HG02623 (cell line): ENCODE measurements around the gene MARCHF9.

Source experiments
- ATAC-seq: cut with Tn5 transposase; IDR thresholded peaks from one replicate; pipeline ENCODE4 v1.9.1; 2021; ENCODE audit warnings: moderate library complexity; ENCODE audit not compliant: unreplicated experiment

Gene MARCHF9

DNA sequence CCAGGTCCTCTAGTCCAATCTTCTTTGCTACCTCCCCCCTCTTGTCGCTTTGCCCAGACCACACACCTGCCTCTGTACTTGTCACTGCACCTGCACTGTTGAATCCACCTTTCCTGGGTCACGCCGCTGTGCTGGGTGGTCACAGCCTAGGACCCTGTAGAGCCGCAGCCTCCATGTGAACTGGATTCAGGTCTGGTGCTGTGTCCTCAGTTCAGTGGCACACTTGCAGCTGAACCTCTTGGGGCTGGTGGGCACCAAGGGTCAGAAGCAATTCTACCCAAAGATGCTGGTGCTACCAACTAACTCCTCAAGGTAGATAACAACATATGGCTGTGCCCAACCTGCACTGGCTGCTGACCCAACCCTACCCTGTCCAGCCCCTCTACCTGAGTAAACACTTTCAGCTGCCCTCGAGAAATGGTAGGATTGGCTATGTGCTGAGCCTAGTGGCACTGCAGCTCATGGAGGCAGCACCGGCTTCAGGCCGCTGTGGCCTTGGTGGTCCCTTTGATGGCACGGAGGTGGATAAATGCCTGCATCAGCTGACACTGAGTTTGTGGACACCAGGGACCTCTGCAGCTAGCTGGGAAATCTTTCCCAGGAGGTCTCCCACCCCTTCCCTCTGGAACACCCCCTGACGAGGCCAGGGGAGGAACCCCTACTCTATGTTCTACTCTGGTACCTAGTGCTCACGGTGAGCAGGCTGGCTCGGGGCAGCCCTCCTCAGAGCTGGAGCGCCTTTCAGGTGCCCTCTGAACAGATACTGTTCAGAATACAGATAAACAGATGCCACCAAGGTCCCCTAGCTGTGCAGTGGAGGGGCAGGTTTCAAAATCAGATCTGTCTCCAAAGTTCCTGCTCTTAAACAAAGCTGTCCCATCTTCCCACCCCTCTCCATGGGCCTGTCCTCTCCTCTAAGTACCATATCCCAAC, 30.6 kb upstream of the MARCHF9 start:
- no peak for ATAC-seq

DNA sequence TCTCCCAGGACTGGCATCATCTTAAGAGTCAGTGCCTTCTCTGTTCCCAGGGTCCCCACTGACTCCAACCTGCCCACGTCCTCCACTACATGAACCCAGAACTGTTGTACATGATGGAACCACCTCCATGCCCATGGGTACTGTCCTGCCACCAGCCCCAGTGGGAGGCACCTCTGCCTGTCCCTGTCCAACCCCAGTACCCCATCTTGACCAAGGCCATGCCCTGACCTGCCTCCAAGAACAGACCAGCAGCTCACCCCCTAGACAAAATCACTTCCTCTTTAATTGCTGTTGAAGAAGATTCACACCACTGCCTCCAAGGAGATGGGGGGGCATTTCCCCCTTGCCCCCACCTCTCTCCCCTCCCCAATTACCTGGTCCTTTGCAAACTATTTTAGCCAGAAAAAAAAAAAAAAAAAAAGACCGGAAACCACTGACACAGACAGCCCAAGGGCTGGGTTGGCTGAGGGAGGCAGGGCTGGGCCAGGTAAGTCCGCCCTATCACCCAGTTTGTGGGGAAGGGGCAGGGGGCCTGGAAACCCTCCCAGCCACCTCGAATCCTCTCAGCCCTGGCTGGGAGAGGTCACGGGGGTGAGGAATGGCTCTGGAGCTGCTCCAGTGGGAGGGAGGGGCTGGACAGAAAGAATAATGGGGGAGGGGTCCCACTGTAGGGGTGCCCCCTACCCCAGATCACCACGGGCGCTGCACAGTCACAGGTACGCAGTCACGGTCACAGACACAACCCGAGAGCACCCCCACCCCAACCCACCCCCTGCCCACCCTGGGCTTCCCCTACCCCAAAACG, 29.8 kb upstream of the MARCHF9 start:
- no peak for ATAC-seq

- ATAC-seq = no peak
These were observed 29.1 kb upstream of the MARCHF9 start for GRCh38 chr12:57725851-57726150.

DNA sequence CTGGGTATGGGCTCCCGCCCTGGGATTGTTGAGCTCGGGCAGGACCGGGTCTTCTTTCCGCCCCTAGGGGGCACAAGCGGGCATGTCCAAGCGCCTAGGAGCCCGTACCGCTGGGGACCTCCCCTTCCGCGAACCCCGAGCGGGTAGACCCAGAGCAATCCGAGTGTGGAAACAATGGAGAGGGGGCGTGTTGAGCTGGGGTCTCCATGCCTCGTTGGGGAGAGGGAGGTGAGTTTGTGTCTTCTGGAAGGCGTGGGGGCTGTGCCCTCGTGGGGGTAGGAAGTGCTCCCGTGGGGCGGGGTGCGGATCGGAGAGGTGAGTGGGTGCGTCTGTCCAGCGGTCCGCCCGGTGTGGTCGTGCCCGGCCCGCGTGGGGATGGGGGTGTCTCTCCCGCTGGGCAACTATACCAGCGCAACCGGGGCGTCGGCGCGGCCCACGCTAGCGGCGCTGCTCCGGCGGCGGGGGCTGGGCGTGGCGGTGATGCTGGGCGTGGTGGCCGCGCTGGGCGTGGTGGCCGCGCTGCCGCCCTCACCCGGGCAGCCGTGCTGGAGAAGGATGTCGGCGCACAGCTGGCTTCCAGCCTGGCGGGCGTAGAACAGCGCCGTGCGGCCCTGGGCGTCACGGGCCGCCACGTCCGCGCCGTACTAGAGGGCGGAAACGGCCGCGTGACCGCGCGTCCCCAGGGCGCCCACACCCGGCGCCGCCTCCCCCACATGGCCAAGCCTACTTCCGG, 28.6 kb upstream of the MARCHF9 start:
- no peak for ATAC-seq

DNA sequence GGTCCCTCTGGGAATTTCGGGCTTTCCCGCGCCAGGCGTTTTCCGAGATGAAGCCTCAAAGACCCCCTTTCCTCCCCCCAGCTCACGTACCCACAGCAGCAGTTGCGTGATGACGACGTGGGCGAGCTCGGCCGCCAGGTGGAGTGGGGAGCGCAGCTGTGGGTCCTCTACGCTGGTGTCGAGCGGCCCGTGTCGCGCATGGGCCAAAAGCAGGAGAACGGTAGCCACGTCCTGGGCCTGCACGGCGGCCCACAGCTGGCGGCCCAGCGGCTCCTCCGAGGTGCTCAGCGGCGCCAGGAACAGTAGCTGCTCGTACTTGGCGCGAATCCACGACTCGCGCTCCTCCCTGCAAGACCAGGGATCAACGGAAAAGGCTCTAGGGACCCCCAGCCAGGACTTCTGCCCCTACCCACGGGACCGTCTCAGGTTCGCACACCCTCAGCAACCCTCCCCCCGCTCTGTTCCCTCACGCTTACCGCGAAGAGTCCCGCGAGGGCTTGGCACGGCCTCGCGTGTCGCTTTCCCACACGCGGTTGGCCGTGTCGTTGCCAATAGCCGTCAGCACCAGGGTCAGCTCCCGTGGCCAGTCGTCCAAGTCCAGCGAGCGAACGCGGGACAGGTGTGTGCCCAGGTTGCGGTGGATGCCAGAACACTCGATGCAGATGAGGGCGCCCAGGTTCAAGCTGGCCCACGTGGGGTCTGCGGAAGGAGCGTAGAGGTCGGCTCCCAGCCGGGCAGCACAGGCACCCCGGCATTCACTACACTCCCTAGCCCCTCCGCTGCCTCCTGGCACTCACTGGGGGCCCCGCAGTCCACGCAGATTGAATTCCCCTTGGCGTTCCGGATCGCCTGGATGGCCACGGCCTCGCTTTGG, 27.8 kb upstream of the MARCHF9 start:
- ATAC-seq = no peak

GRCh38 chr12:57727758-57728395, 27.0 kb upstream of the MARCHF9 start:
- ATAC-seq = no peak

DNA sequence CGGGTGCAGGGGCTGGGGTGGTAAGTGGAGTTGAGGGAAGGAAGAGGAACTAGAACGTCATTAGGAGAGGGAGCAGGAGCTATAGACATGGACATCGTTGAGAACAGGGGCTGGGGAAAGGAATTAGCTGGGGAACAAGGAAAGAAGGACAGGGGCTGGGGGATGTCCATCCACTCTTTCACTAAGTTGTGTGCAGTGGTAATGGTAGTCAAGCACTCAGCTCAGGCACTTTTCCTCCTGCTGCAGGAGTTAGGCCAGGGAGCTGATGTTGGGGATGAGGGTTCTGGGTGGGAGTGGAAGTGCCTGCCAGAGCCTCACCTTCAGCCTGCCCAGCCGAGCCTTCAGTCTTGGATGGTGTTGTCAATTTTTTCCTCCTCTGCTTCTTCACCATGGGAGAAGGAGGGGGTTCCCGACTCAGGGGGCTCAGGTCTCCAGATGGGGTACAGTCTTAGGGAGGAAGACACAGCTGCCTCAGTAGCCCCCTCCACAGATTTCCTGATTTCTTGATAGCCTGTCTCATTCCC, 25.5 kb upstream of the MARCHF9 start:
- no peak for ATAC-seq

DNA sequence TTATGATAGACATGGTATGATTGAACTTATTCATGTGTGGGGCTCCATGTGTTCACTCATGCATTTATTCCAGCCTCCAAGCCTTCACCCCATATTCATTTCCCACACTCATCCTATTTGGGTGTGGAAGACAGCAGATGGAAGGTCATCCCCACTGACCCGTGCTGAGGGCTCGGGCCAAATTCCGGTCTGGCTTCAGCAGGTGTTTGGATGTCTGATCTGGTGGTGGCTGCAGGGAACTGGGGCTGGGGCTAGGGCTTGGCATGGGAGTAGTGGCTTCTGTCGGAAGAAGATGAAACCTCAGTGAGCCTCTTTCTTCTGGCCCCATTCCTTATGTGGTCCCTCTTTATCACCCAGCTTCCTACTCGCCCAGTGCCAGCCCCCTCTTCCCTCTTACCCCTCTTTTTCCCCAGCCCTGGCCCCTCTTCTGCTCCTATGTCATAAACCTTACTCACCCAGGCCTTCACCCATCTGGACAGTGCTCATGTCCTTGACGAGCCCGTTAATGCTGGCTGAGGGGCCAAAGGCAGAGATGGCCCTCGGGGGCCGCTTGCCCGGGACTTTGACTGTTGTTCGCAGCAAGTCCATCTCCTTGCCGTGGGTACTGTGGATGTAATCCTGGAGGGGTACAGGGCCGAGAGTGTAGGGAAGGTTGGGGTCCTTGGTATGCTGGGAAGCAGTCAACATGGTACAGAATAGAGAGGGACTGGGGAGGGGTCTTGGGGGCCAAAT, 24.4 kb upstream of the MARCHF9 start:
- no peak for ATAC-seq

DNA sequence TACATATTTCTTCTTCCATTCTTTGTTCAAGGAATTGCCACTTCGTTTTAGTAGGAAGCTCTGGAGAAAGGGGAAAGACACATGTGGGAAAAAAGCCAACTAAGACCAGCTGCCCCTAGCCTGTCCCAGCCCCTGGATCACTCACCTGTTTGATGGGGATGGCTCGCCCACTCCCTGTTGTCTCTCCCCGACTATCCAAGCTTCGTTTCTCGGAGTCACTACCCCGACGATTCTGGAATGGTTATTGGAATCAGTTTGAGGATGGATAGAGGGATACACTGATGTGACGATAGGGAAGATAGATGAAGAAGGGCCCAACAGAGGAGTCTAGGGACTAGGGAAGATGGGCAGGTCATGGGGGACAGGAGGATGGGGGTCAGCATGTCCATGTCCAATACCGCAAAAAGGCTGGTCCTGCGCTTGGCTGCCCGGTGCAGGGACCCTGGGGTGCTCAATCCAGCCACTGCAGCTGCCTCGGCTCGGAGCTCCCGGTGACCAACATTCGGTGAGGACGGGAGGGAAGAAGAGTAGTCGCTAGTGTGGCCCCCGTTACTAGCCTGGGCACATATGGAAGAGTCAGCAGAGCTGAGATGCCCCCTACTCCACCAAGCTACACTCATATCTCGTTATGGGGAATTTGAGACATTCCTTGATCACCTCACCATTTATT, 23.4 kb upstream of the MARCHF9 start:
- ATAC-seq = no peak

GRCh38 chr12:57732270-57732669, 22.6 kb upstream of the MARCHF9 start:
- no peak for ATAC-seq

GRCh38 chr12:57732726-57733593, 21.9 kb upstream of the MARCHF9 start:
- no peak for ATAC-seq

DNA sequence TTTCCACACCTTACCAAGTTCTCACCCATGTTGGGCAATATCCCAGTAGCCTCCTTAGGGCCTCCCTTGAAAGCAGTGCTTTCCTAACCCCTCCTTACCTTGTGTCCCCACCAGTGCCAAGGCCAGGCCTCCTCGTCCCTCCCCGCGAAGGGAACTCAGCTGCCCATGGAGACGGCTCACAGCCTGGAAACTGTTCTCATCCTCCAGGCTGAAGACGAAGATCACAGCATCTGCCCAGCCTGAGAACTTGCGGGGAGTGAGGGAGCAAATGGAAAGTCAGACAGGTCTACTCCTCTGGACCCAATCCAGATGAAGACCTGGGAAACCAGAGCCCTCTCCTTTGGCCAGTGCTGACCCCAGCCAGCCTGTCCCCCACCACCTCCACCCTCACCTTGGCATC, 21.0 kb upstream of the MARCHF9 start:
- no peak for ATAC-seq

GRCh38 chr12:57734591-57734990, 20.3 kb upstream of the MARCHF9 start:
- no peak for ATAC-seq

- ATAC-seq = no peak
These were observed 19.6 kb upstream of the MARCHF9 start for GRCh38 chr12:57735198-57735855.

GRCh38 chr12:57735952-57736740, 18.8 kb upstream of the MARCHF9 start:
- ATAC-seq = no peak

GRCh38 chr12:57736741-57737466, 18.0 kb upstream of the MARCHF9 start:
- no peak for ATAC-seq
